H9 (cell line): ENCODE results near the gene FANCL. TPM values are rescaled to one million over a fixed set of nuclear protein-coding genes. Genes with fewer than 3 reads are reported as not detected.
"Not testable (repeated sequence)": the region's sequence is repeated elsewhere in the genome, so short reads cannot be mapped to it uniquely, and the experiment has no call there.

Source experiments
- DNase-seq: peaks from one replicate; pipeline ENCODE4 v3.0.0-alpha.2; 2017
- H2AFZ ChIP-seq: one replicate; pipeline ENCODE4 v1.6.1; 2013; ENCODE audit warnings: mild to moderate bottlenecking, low read length, control low read depth, moderate library complexity
- H2AK5ac ChIP-seq: 2 replicates; pipeline ENCODE4 v1.6.1; 2013; ENCODE audit warnings: low read length, control low read depth, mixed read lengths; ENCODE audit not compliant: insufficient read length
- H2BK120ac ChIP-seq: one replicate; pipeline ENCODE4 v1.6.1; 2013; ENCODE audit warnings: low read depth, mild to moderate bottlenecking, low read length, control low read depth, inconsistent platforms; ENCODE audit not compliant: poor library complexity, severe bottlenecking
- H2BK12ac ChIP-seq: 2 replicates; pipeline ENCODE4 v1.6.1; 2013; ENCODE audit warnings: low read length, control low read depth, mixed read lengths, low read depth; ENCODE audit not compliant: insufficient read length
- H2BK15ac ChIP-seq: 2 replicates; pipeline ENCODE4 v1.6.1; 2013; ENCODE audit warnings: low read depth, low read length, control low read depth
- H2BK20ac ChIP-seq: one replicate; pipeline ENCODE4 v1.6.1; 2013; ENCODE audit warnings: low read depth, mild to moderate bottlenecking, low read length, control low read depth, inconsistent platforms; ENCODE audit not compliant: poor library complexity, severe bottlenecking
- H2BK5ac ChIP-seq: 2 replicates; pipeline ENCODE4 v1.6.1; 2013; ENCODE audit warnings: low read length, control low read depth, mixed read lengths; ENCODE audit not compliant: insufficient read length
- H3K14ac ChIP-seq: 2 replicates; pipeline ENCODE4 v1.6.1; 2013; ENCODE audit warnings: low read length, control low read depth; ENCODE audit not compliant: insufficient read depth
- H3K18ac ChIP-seq: 2 replicates; pipeline ENCODE4 v1.6.1; 2013; ENCODE audit warnings: low read depth, mild to moderate bottlenecking, mixed read lengths, low read length, control low read depth; ENCODE audit not compliant: insufficient read length
- H3K23ac ChIP-seq: 2 replicates; pipeline ENCODE4 v1.6.1; 2013; ENCODE audit warnings: low read length, control low read depth, mixed read lengths, low read depth; ENCODE audit not compliant: insufficient read length
- H3K23me2 ChIP-seq: 2 replicates; pipeline ENCODE4 v1.6.1; 2013; ENCODE audit warnings: low read depth, mild to moderate bottlenecking, mixed read lengths, low read length, control low read depth; ENCODE audit not compliant: insufficient read length, poor library complexity, severe bottlenecking
- H3K27ac ChIP-seq: 2 replicates; pipeline ENCODE4 v1.5.1; 2013; ENCODE audit warnings: low read length, control low read depth, mixed read lengths, low read depth; ENCODE audit not compliant: insufficient read length
- H3K27me3 ChIP-seq: 2 replicates; pipeline ENCODE4 v1.6.1; 2013; ENCODE audit warnings: low read length, control low read depth, inconsistent platforms; ENCODE audit not compliant: insufficient read depth
- H3K4ac ChIP-seq: 2 replicates; pipeline ENCODE4 v1.6.1; 2013; ENCODE audit warnings: low read depth, mild to moderate bottlenecking, control low read depth, inconsistent platforms, low read length, moderate library complexity
- H3K4me1 ChIP-seq: 2 replicates; pipeline ENCODE4 v1.6.1; 2013; ENCODE audit warnings: low read length, control low read depth, inconsistent platforms; ENCODE audit not compliant: insufficient read depth
- H3K4me2 ChIP-seq: 2 replicates; pipeline ENCODE4 v1.6.1; 2013; ENCODE audit warnings: low read length, control low read depth, mixed read lengths; ENCODE audit not compliant: insufficient read length, insufficient read depth
- H3K56ac ChIP-seq: 2 replicates; pipeline ENCODE4 v1.6.1; 2013; ENCODE audit warnings: low read depth, mild to moderate bottlenecking, mixed read lengths, low read length, control low read depth; ENCODE audit not compliant: insufficient read length
- H3K79me1 ChIP-seq: 2 replicates; pipeline ENCODE4 v1.6.1; 2013; ENCODE audit warnings: low read depth, mild to moderate bottlenecking, moderate library complexity, low read length, control low read depth, inconsistent platforms; ENCODE audit not compliant: insufficient read depth, poor library complexity, severe bottlenecking
- H3K79me2 ChIP-seq: 2 replicates; pipeline ENCODE4 v1.6.1; 2013; ENCODE audit warnings: low read length, control low read depth, inconsistent platforms; ENCODE audit not compliant: insufficient read depth
- H3K9ac ChIP-seq: 2 replicates; pipeline ENCODE4 v1.6.1; 2013; ENCODE audit warnings: low read length, control low read depth, mixed read lengths; ENCODE audit not compliant: insufficient read length; ENCODE audit errors: extremely low read depth
- H3K9me3 ChIP-seq: one replicate; pipeline ENCODE4 v1.6.1; 2013; ENCODE audit warnings: low read depth, low read length, inconsistent platforms; ENCODE audit not compliant: control insufficient read depth
- H3T11ph ChIP-seq: one replicate; pipeline ENCODE4 v1.6.1; 2013; ENCODE audit warnings: mild to moderate bottlenecking, low read length, control low read depth, inconsistent platforms
- H4K20me1 ChIP-seq: one replicate; pipeline ENCODE4 v1.6.1; 2013; ENCODE audit not compliant: control insufficient read depth, insufficient read length, insufficient read depth
- H4K5ac ChIP-seq: 2 replicates; pipeline ENCODE4 v1.6.1; 2013; ENCODE audit warnings: low read depth, mild to moderate bottlenecking, mixed read lengths, low read length, control low read depth; ENCODE audit not compliant: insufficient read length
- H4K8ac ChIP-seq: replicated peaks from 2 replicates; pipeline ENCODE4 v1.6.1; 2013; ENCODE audit warnings: low read length, control low read depth, mixed read lengths, low read depth; ENCODE audit not compliant: insufficient read length
- H4K91ac ChIP-seq: 2 replicates; pipeline ENCODE4 v1.6.1; 2013; ENCODE audit warnings: low read depth, mild to moderate bottlenecking, moderate library complexity, mixed read lengths, low read length, control low read depth; ENCODE audit not compliant: insufficient read length
- H3K27ac Mint-ChIP-seq, 3 experiments: 2 replicates in 2 of 3; 3 replicates in 1 of 3; pipeline ENCODE4 v1.8.0; 2020 to 2021; ENCODE audit warnings: mixed read lengths in 3 of 3, mild to moderate bottlenecking in 1 of 3, moderate library complexity in 1 of 3
- H3K27me3 Mint-ChIP-seq: 2 replicates; pipeline ENCODE4 v1.8.0; 2021; ENCODE audit warnings: low read depth, mild to moderate bottlenecking, moderate library complexity, mixed read lengths
- H3K36me3 Mint-ChIP-seq, 3 experiments: 2 replicates in 2 of 3; 3 replicates in 1 of 3; pipeline ENCODE4 v1.8.0; 2020 to 2021; ENCODE audit warnings: low read depth in 3 of 3, mixed read lengths in 3 of 3; ENCODE audit not compliant: insufficient read depth in 1 of 3
- H3K4me1 Mint-ChIP-seq, 2 experiments: 2 replicates each; pipeline ENCODE4 v1.8.0; 2020; ENCODE audit warnings: mixed read lengths in 2 of 2
- H3K4me3 Mint-ChIP-seq, 2 experiments: 2 replicates in 1 of 2; 3 replicates in 1 of 2; pipeline ENCODE4 v1.8.0; 2020 to 2021; ENCODE audit warnings: mild to moderate bottlenecking in 2 of 2, mixed read lengths in 2 of 2, moderate library complexity in 1 of 2
- H3K9me3 Mint-ChIP-seq, 2 experiments: 2 replicates in 1 of 2; 3 replicates in 1 of 2; pipeline ENCODE4 v1.8.0; 2020; ENCODE audit warnings: mild to moderate bottlenecking in 2 of 2, mixed read lengths in 2 of 2, moderate library complexity in 1 of 2
- CTCF ChIP-seq: fragments of 200-600 bp; sonication (generic); conservative IDR thresholded peaks from 3 replicates; pipeline ENCODE4 v1.8.0; 2021; ENCODE audit warnings: antibody characterized with exemption, mild to moderate bottlenecking
- WGBS: extraction: QIAGEN DNeasy Blood & Tissue Kit; methylation state at CpG from one replicate; pipeline ENCODE4 v1.1.7; 2013; ENCODE audit warnings: missing lambda C conversion rate, low lambda C conversion rate, mixed read lengths; ENCODE audit not compliant: insufficient read length; ENCODE audit errors: extremely low coverage; 5-methylcytosine and 5-hydroxymethylcytosine counted together
- total RNA-seq: library from RNA; stranded (reverse); gene quantifications from 2 replicates; pipeline ENCODE4 v1.2.1, GENCODE V29; 2021

The FANCL gene
- total RNA-seq, 1 experiment from 2014 or later: 41.5 TPM

- no peak overlapping the region for H4K5ac ChIP-seq
- no peak overlapping the region for H2BK15ac ChIP-seq
- no peak overlapping the region for H2AFZ ChIP-seq
- no peak overlapping the region for H3K9ac ChIP-seq
- no CpG with 5 or more reads among the region's 1 CpG for WGBS
- Mint-ChIP-seq H3K27ac (peak overlapping the region in 2 of 3 experiments; percentile 25 to 35; a peak in 2 of 7 replicates), H3K9me3 (peaks cover 22 to 35% of the 10 kb centered on the region in 2 experiments), H3K4me3 (no peak overlapping the region), H3K36me3 (peaks cover 69 to 85% (median 79%) of the 10 kb centered on the region in 3 experiments), H3K27me3 (no peaks in the 10 kb centered on the region), H3K4me1 (peaks cover 12% of the 10 kb centered on the region in 2 experiments)
- H3K23ac ChIP-seq: no peak overlapping the region
- no peak overlapping the region for H3K14ac ChIP-seq
- H4K91ac ChIP-seq: no peak overlapping the region
- H3K79me2 ChIP-seq: no peaks in the 10 kb centered on the region; the same call in 1 of the 2 replicates
- no peak overlapping the region for H2AK5ac ChIP-seq
- H3T11ph ChIP-seq: no peak overlapping the region
- no peak for TF ChIP-seq CTCF
- no peaks in the 10 kb centered on the region for H3K4me1 ChIP-seq
- no peaks in the 10 kb centered on the region for H3K79me1 ChIP-seq
- H2BK5ac ChIP-seq: no peak overlapping the region
- H3K23me2 ChIP-seq: no peaks in the 10 kb centered on the region
- H3K27me3 ChIP-seq: no peaks in the 10 kb centered on the region
- H2BK120ac ChIP-seq: no peak overlapping the region
- no peak overlapping the region for H2BK12ac ChIP-seq
- no peak overlapping the region for H3K4ac ChIP-seq
- H4K20me1 ChIP-seq: no peaks in the 10 kb centered on the region
- H4K8ac ChIP-seq: no peak overlapping the region
- peaks cover 7% of the 10 kb centered on the region for H3K9me3 ChIP-seq
- H3K56ac ChIP-seq: no peak overlapping the region
- no peak overlapping the region for H3K4me2 ChIP-seq
- no peak overlapping the region for H3K18ac ChIP-seq
- no peak overlapping the region for H3K27ac ChIP-seq
- H2BK20ac ChIP-seq: no peak overlapping the region
- DNase-seq: no peak
These were observed 25.7 kb downstream of the FANCL start for GRCh38 chr2:58215429-58215828.

- not testable (repeated sequence) for H3K23ac ChIP-seq, H2BK20ac ChIP-seq, H2AK5ac ChIP-seq, H3K9me3 ChIP-seq, H2BK5ac ChIP-seq, H3K56ac ChIP-seq, H2BK12ac ChIP-seq, H3K18ac ChIP-seq, H3K14ac ChIP-seq, H4K91ac ChIP-seq, H3K27ac Mint-ChIP-seq, H4K5ac ChIP-seq, H4K8ac ChIP-seq, H3T11ph ChIP-seq, H3K27me3 Mint-ChIP-seq, H3K27ac ChIP-seq, H3K27me3 ChIP-seq, H2BK120ac ChIP-seq, H3K4me1 ChIP-seq, H3K79me2 ChIP-seq, H3K23me2 ChIP-seq, H3K4me3 Mint-ChIP-seq, DNase-seq, H3K79me1 ChIP-seq, H2BK15ac ChIP-seq, H3K9ac ChIP-seq, H3K4me2 ChIP-seq, H4K20me1 ChIP-seq, H2AFZ ChIP-seq, H3K4ac ChIP-seq
- H3K4me1 Mint-ChIP-seq: peaks cover 34 to 39% of the 10 kb centered on the region in 2 experiments
- peaks cover 66 to 68% (median 67%) of the 10 kb centered on the region in 3 experiments for H3K36me3 Mint-ChIP-seq
- H3K9me3 Mint-ChIP-seq: peaks cover 27 to 40% of the 10 kb centered on the region in 2 experiments
- WGBS: no CpG with 5 or more reads among the region's 6 CpGs
These were observed 30.1 kb downstream of the FANCL start for GRCh38 chr2:58210951-58211568.
